ENCODE measurements around the gene SCT. TPM values are rescaled to one million over a fixed set of nuclear protein-coding genes. Genes with fewer than 3 reads are reported as not detected.

SCT gene
- total RNA-seq, 1 donor from 2014 or later = 2.1 TPM

- no peak for DNase-seq (ENCODE audit: low read depth)
- Histone ChIP-seq H3K27me3 (ENCODE audit: control insufficient read depth, insufficient read depth, low read length) (no peaks in the 10 kb centered on the region), H3K4me3 (ENCODE audit: low read depth, low read length) (no peak overlapping the region), H3K36me3 (ENCODE audit: control insufficient read depth, insufficient read depth, low read length) (peaks cover 4% of the 10 kb centered on the region)
- TF ChIP-seq CTCF (IDR thresholded peaks at IDR 0.05; ENCODE audit: insufficient read depth, low read length, poor library complexity, severe bottlenecking) = no peak
Observed at GRCh38 chr11:613369-613968, 13.5 kb downstream of the SCT start.

GRCh38 chr11:612961-613300, 14.1 kb downstream of the SCT start:
- Histone ChIP-seq H3K4me3 (ENCODE audit: low read depth, low read length) (no peak overlapping the region), H3K36me3 (ENCODE audit: control insufficient read depth, insufficient read depth, low read length) (peaks cover 4% of the 10 kb centered on the region), H3K27me3 (ENCODE audit: control insufficient read depth, insufficient read depth, low read length) (no peaks in the 10 kb centered on the region)
- no peak for DNase-seq (ENCODE audit: low read depth)
- TF ChIP-seq CTCF (IDR thresholded peaks at IDR 0.05; ENCODE audit: insufficient read depth, low read length, poor library complexity, severe bottlenecking) = no peak

- no peak for DNase-seq (ENCODE audit: low read depth)
- TF ChIP-seq CTCF (IDR thresholded peaks at IDR 0.05; ENCODE audit: insufficient read depth, low read length, poor library complexity, severe bottlenecking) = peak; percentile 31
- H3K4me3 ChIP-seq (ENCODE audit: low read depth, low read length) = no peak overlapping the region
- peaks cover 4% of the 10 kb centered on the region for H3K36me3 ChIP-seq (ENCODE audit: control insufficient read depth, insufficient read depth, low read length)
- H3K27me3 ChIP-seq (ENCODE audit: control insufficient read depth, insufficient read depth, low read length) = no peaks in the 10 kb centered on the region
Observed at GRCh38 chr11:612201-612960, 14.6 kb downstream of the SCT start.

GRCh38 chr11:611001-611996, 15.7 kb downstream of the SCT start:
- Histone ChIP-seq H3K36me3 (ENCODE audit: control insufficient read depth, insufficient read depth, low read length) (peaks cover 4% of the 10 kb centered on the region), H3K4me3 (ENCODE audit: low read depth, low read length) (no peak overlapping the region), H3K27me3 (ENCODE audit: control insufficient read depth, insufficient read depth, low read length) (no peaks in the 10 kb centered on the region)
- no peak for TF ChIP-seq CTCF (IDR thresholded peaks at IDR 0.05; ENCODE audit: insufficient read depth, low read length, poor library complexity, severe bottlenecking)
- no peak for DNase-seq (ENCODE audit: low read depth)

GRCh38 chr11:610146-610801, 16.7 kb downstream of the SCT start:
- no peak for DNase-seq (ENCODE audit: low read depth)
- Histone ChIP-seq H3K27me3 (ENCODE audit: control insufficient read depth, insufficient read depth, low read length) (no peaks in the 10 kb centered on the region), H3K4me3 (ENCODE audit: low read depth, low read length) (no peak overlapping the region), H3K36me3 (ENCODE audit: control insufficient read depth, insufficient read depth, low read length) (peaks cover 6% of the 10 kb centered on the region)
- no peak for TF ChIP-seq CTCF (IDR thresholded peaks at IDR 0.05; ENCODE audit: insufficient read depth, low read length, poor library complexity, severe bottlenecking)

Measured in kidney epithelial cell (primary cell).